Keratinocyte (primary cell): ENCODE results near the gene HCN1. TPM values are rescaled to one million over a fixed set of nuclear protein-coding genes. Genes with fewer than 3 reads are reported as not detected.

Experiments used
- DNase-seq: peaks from one replicate; pipeline ENCODE4 v3.0.0-alpha.2; 2011; ENCODE audit warnings: low read depth, missing footprints, low spot score
- FAIRE-seq: peaks from 2 replicates; lab custom pipeline; 2011; peaks lifted over from hg19 to GRCh38; lab: Jason Lieb, UNC
- H2AFZ ChIP-seq: 2 replicates; pipeline ENCODE4 v1.6.0; 2012; ENCODE audit warnings: low read length, control low read depth, inconsistent platforms; ENCODE audit not compliant: control insufficient read depth
- H3K27ac ChIP-seq: 2 replicates; pipeline ENCODE4 v1.5.1; 2011; ENCODE audit warnings: low read length; ENCODE audit not compliant: control insufficient read depth, insufficient read depth
- H3K27me3 ChIP-seq: 3 replicates; pipeline ENCODE4 v1.6.0; 2011; ENCODE audit warnings: low read length; ENCODE audit not compliant: control insufficient read depth, insufficient read depth; ENCODE audit errors: extremely low read depth
- H3K36me3 ChIP-seq, 2 experiments: 2 replicates in 1 of 2; 3 replicates in 1 of 2; pipeline ENCODE4 v1.5.1; 2011; ENCODE audit warnings: low read length in 2 of 2, mild to moderate bottlenecking in 1 of 2; ENCODE audit not compliant: control insufficient read depth in 2 of 2, insufficient read depth in 2 of 2; ENCODE audit errors: extremely low read depth in 1 of 2
- H3K4me1 ChIP-seq: 3 replicates; pipeline ENCODE4 v1.5.1; 2011; ENCODE audit warnings: low read length; ENCODE audit not compliant: control insufficient read depth, insufficient read depth; ENCODE audit errors: extremely low read depth
- H3K4me2 ChIP-seq: 3 replicates; pipeline ENCODE4 v1.6.0; 2011; ENCODE audit warnings: low read depth, low read length; ENCODE audit not compliant: control insufficient read depth, insufficient read depth; ENCODE audit errors: extremely low read depth
- H3K4me3 ChIP-seq, 3 experiments: fragments of 200-600 bp in 1 of 3; sonication (generic) in 1 of 3; 2 replicates in 2 of 3; 3 replicates in 1 of 3; pipeline ENCODE4 v1.5.1; 2011 to 2016; ENCODE audit warnings: low read length in 3 of 3, mild to moderate bottlenecking in 3 of 3, control low read depth in 2 of 3, inconsistent platforms in 1 of 3, low read depth in 1 of 3, mixed read lengths in 1 of 3, mixed run types in 1 of 3, moderate library complexity in 1 of 3; ENCODE audit not compliant: control insufficient read depth in 2 of 3, insufficient read depth in 2 of 3; ENCODE audit errors: extremely low read depth in 1 of 3
- H3K79me2 ChIP-seq: 2 replicates; pipeline ENCODE4 v1.6.0; 2012; ENCODE audit warnings: low read length; ENCODE audit not compliant: control insufficient read depth, insufficient read depth
- H3K9ac ChIP-seq: 3 replicates; pipeline ENCODE4 v1.6.0; 2011; ENCODE audit warnings: low read length; ENCODE audit not compliant: control insufficient read depth, insufficient read depth; ENCODE audit errors: extremely low read depth
- H3K9me1 ChIP-seq: 3 replicates; pipeline ENCODE4 v1.6.0; 2011; ENCODE audit warnings: low read length; ENCODE audit not compliant: control insufficient read depth, insufficient read depth; ENCODE audit errors: extremely low read depth
- H3K9me3 ChIP-seq: 2 replicates; pipeline ENCODE4 v1.5.1; 2012; ENCODE audit warnings: low read depth, low read length; ENCODE audit not compliant: control insufficient read depth
- H4K20me1 ChIP-seq: 3 replicates; pipeline ENCODE4 v1.6.0; 2011; ENCODE audit warnings: low read length; ENCODE audit not compliant: control insufficient read depth, insufficient read depth; ENCODE audit errors: extremely low read depth
- CTCF ChIP-seq, 3 experiments: IDR thresholded peaks in 1 of 3; conservative IDR thresholded peaks in 1 of 3; optimal IDR thresholded peaks in 1 of 3; 2 replicates in 2 of 3; 3 replicates in 1 of 3; pipeline versions ENCODE3 to v1.5.1; 2011; ENCODE audit warnings: low read length in 3 of 3, mild to moderate bottlenecking in 3 of 3, moderate library complexity in 2 of 3, control low read depth in 1 of 3, inconsistent platforms in 1 of 3; ENCODE audit not compliant: insufficient read depth in 2 of 3; ENCODE audit errors: extremely low read depth in 1 of 3
- EZH2 ChIP-seq: IDR thresholded peaks from one replicate; pipeline ENCODE4 v1.6.1; 2012; ENCODE audit warnings: inconsistent platforms, mild to moderate bottlenecking, low read length, moderate library complexity
- dilution Hi-C: fragments of 300-500 bp; cut with MboI; formaldehyde crosslinking; loops from one replicate; pipeline ENCODE4 v1.7.0; 2020; ENCODE audit warnings: low sequenced_read_pairs; ENCODE audit not compliant: extremely low pct_ligation_motif_present
- polyA plus RNA-seq, 5 experiments: library from polyadenylated mRNA; depleted of rRNA in 3 of 5; stranded (reverse) in 3 of 5; stranded (forward) in 1 of 5; unstranded in 1 of 5; fragments of >200 nt; gene quantifications; 1 replicate in 1 of 5; 2 replicates in 3 of 5; 3 replicates in 1 of 5; pipeline versions ENCODE4 v1.2.1 to v1.2.3, GENCODE V29; 2011 to 2012; ENCODE audit warnings: missing spikeins in 2 of 5, low read depth in 1 of 5, low replicate concordance in 1 of 5

Gene HCN1
- polyA plus RNA-seq, 1 donor (not counting 4 experiments of a cell fraction or from before 2014, with no cell fraction given), result not detected

DNA sequence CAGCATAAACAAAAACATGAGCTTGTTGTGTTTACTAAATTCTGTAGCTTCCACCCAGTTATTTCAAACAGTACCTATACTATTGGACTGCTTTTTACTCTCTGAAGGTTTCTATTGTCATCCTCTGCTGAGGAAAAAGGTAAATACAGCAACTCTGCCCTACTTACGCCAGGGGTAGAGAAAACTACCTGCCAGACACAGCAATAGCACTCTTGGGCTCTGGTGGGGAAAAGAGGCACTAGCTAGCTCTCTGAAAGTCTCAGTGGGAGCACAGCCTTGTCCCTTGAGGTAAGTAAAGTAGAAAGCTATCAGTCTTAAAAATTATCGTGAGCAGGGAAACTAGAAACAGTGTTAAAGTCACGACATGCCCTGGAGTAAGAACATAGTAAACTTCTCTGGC is 3.7 kb downstream of the HCN1 start:
- Histone ChIP-seq H3K27ac (no peak overlapping the region), H3K79me2 (no peaks in the 10 kb centered on the region), H3K36me3 (no peaks in the 10 kb centered on the region), H3K4me2 (no peak overlapping the region), H3K27me3 (peaks cover 16% of the 10 kb centered on the region), H2AFZ (no peak overlapping the region), H3K9me3 (no peaks in the 10 kb centered on the region), H3K9me1 (no peaks in the 10 kb centered on the region), H3K9ac (no peak overlapping the region), H3K4me1 (no peaks in the 10 kb centered on the region), H4K20me1 (no peaks in the 10 kb centered on the region), H3K4me3 (no peak overlapping the region)
- FAIRE-seq (no peak), DNase-seq (no peak)
- TF ChIP-seq CTCF (optimal IDR thresholded peaks at IDR 0.05 in 1 of 3, IDR thresholded peaks at IDR 0.05 in 1 of 3, conservative IDR thresholded peaks at IDR 0.05 in 1 of 3; ENCODE audit: extremely low read depth in 1 of 3, insufficient read depth in 2 of 3, low read length in 3 of 3), result no peak
- no peak for TF ChIP-seq EZH2
- dilution Hi-C loops, result no loop called here

- Histone ChIP-seq H3K4me2 (no peak overlapping the region), H3K36me3 (no peaks in the 10 kb centered on the region), H3K79me2 (no peaks in the 10 kb centered on the region), H3K4me1 (no peaks in the 10 kb centered on the region), H4K20me1 (no peaks in the 10 kb centered on the region), H3K4me3 (no peak overlapping the region), H2AFZ (no peak overlapping the region), H3K27me3 (peaks cover 16% of the 10 kb centered on the region), H3K9me3 (no peaks in the 10 kb centered on the region), H3K9ac (no peak overlapping the region), H3K27ac (no peak overlapping the region), H3K9me1 (no peaks in the 10 kb centered on the region)
- no peak for TF ChIP-seq EZH2
- no peak for TF ChIP-seq CTCF (optimal IDR thresholded peaks at IDR 0.05 in 1 of 3, IDR thresholded peaks at IDR 0.05 in 1 of 3, conservative IDR thresholded peaks at IDR 0.05 in 1 of 3; ENCODE audit: extremely low read depth in 1 of 3, insufficient read depth in 2 of 3, low read length in 3 of 3)
- DNase-seq, result no peak
- dilution Hi-C loops, result no loop called here
- FAIRE-seq, result no peak
Measured at GRCh38 chr5:45691656-45692055, 4.5 kb downstream of the HCN1 start.
